B cell (primary cell): ENCODE data around the gene EFCAB8.

Experiments used
- CTCF ChIP-seq: fragments of 200-600 bp; IDR thresholded peaks from one replicate; pipeline ENCODE4 v1.8.0; 2022; ENCODE audit warnings: antibody characterized with exemption, mild to moderate bottlenecking
- EZH2 ChIP-seq: IDR thresholded peaks from 2 replicates; pipeline ENCODE4 v1.6.1; 2012; ENCODE audit warnings: borderline replicate concordance, low read depth, mild to moderate bottlenecking, moderate library complexity, low read length; ENCODE audit not compliant: insufficient read depth, poor library complexity, severe bottlenecking

GRCh38 chr20:32917191-32917950 is 58.6 kb downstream of the EFCAB8 start:
- TF ChIP-seq CTCF = no peak
- no peak for TF ChIP-seq EZH2
